Raji (cell line): ENCODE results near the gene NRXN2.

Experiments
- POLR2A ChIP-seq: IDR thresholded peaks from 2 replicates; pipeline ENCODE4 v1.6.1; 2011; ENCODE audit warnings: low read depth, low read length, control low read depth; ENCODE audit not compliant: insufficient read depth

The NRXN2 gene

GRCh38 chr11:64722141-64723065, 594 bp downstream of the NRXN2 start:
- TF ChIP-seq POLR2A, result no peak

DNA sequence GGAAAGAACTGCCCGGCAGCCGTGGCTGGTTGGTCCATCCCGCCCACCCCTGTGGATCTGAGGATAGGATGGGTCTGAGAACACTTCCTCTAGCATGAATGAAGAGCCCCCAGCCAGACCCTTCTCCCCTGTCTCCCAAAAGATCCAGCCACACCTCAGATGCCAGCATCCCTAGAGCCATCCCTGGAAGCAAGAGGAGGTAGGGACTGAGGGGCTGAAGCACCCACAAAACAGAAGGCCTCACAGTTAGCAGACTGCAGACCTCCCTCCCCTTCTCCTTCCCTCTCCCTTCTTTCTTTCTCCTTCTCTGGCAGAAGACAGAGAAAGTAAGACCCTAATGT, 1.7 kb downstream of the NRXN2 start:
- TF ChIP-seq POLR2A, result no peak

DNA sequence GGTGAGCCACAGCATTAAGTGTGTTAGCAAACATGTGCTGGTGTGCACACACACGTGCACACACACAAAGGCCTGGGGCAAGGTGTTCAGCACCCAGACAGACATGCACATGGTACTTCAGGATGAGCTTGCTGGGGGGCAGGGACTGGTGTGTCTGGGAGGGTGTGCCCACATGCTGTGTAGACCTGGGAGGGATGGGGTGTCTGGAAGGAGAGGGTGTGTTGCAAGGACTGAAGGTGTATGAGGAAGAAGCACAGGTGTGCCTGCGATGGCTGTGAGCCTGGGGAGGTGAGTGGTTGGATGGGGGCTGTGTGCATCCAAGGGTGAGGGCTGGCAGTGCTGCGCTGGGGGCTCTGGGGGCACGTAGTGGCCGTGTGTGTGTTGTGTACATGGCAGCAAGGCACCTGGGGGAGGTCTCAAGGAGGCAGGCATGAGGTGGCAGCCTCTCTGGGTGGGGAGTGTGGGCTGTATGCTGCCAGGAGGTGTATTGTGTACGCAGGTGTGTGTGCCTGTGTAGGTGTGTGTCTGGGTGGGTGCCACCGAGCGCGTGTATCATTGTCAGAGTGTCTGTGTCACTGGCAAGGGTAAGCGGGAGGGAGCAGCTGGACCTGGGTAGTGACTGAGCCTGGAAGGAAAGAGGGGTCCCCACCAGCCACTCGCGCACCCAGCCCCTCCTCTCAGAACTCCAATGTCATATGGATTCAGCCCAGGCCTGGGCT, 2.2 kb downstream of the NRXN2 start:
- no peak for TF ChIP-seq POLR2A

DNA sequence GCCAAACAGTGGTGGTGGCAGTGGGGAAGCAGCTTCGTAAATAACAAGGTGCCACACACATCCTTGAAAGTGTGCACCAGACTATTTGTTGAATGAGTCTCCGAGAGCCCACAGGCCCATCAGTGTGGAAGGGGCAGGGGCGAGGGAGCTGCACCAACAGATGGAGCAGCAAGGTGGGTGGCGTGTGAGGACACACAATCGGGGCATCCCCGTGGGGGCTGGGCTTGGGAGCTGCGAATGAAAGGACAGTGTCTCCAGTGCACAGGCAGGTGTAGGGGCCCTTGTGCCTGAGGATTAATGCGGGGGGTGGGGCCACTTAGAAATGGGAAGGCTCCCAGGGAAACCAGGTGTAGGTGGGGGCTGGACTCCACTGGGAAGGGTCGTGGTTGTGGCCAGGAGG, 2.8 kb downstream of the NRXN2 start:
- no peak for TF ChIP-seq POLR2A

GRCh38 chr11:64719406-64719805, 3.6 kb downstream of the NRXN2 start:
- TF ChIP-seq POLR2A, result no peak

DNA sequence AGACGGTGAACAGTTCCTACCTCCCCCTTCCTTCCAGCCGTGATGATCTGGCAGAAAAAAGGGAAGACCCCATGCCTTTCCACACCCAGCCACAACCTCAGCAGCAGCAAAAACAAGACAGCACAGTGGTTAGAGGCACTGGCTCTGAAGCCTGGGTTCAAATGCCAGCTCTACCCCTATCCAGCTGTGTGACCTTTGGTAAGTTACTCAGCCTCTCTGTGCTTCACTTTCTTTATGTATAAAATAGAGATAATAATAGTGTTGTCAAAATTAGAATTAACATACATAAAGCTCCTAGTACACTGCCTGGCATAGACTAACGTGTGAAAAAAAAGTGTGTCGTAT, 4.2 kb downstream of the NRXN2 start:
- no peak for TF ChIP-seq POLR2A

DNA sequence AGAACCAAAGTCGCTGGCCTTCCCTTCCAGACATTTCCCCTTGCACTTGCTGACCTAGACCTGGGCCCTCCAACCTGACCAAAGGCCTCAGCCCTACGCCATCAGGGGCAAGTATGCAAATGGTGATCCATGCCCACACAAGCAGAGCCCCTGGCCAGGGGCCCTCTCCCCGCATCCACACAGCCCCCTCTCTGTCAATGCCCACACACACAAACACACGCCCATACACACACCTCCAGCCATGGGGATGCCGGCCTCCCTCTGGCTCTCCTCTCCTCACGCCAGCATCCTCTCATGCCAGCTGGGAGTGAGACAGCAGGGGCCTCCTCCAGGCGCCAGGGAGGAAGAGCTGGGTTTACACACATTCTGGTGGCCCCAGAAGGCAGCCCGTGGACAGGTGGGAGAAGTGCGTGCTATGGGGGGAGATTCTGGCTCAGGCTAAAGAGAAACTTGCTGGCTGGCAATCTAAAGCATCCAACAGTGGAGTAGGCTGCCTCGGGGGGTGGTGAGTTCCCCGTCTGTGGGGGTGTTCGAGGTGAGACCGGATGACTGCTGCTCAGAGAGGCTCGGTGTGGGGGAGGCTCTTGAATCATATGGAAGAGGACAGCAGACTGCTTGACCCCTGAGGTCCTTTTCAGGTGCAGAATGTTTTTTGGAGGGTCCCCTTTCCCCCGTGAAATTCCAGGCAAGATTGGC, 4.8 kb downstream of the NRXN2 start:
- no peak for TF ChIP-seq POLR2A

- TF ChIP-seq POLR2A, result no peak
Measured at GRCh38 chr11:64717268-64717578, 5.8 kb downstream of the NRXN2 start.

DNA sequence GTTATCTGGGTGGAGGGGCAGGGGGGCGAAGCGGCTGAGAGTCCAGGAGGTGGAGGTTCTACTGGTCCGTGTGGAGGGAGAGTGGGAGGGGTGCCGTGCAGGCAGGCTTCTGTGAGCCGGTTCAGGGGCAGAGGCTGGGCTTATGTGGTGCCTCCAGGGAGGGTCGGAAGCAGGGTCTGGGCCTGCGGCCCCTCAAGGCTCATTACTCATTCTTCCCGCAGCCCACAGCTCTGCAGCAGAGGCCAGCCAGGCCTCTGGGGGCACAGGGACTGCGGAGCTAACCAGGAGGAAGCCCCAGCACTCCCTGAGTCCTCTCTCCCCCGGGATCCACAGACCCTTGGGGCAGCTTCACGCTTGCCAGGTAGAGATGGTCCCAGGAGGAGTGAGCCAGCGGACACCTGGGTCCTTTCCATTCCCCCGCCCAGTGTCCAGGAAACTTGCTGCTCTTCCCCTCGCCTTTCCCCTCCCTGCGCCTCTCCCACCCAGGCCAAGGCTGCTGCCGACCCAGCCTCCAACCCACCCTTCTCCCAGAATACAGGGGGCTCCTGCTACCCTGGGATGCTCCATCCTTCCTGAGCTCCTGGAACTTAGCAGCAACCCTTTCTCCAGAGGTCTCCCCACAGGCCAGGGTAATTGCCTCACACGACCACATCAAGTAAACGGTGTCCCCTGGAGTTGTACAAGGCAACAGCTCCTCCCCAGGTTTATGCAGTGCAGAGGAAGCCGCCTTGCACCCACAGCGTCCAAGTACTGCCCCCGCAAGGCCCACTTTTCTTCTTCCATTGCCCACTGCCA, 6.3 kb downstream of the NRXN2 start:
- no peak for TF ChIP-seq POLR2A

- no peak for TF ChIP-seq POLR2A
Measured at GRCh38 chr11:64715756-64716472, 7.1 kb downstream of the NRXN2 start.

DNA sequence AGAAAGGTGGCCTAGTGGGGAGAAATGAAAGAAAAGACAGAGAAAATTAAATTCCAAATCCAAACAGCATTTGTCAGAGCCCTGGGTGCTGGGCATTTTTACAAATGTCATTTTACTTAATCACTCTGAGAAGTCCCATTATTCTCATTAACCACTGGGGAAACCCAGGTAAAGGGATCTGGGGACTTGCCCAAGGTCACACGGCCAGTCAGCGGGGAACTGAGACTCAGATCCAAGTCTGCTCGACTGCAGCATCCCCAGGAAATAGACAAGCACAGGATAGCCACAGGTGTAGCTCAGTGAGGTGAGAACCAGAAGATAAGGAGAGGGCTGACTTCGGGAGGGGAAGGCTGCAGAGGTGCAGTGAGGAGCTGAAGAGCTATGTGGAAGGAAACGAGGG, 7.9 kb downstream of the NRXN2 start:
- no peak for TF ChIP-seq POLR2A

GRCh38 chr11:64714666-64715065, 8.3 kb downstream of the NRXN2 start:
- TF ChIP-seq POLR2A, result no peak

- no peak for TF ChIP-seq POLR2A
Measured at GRCh38 chr11:64713781-64714363, 9.1 kb downstream of the NRXN2 start.

DNA sequence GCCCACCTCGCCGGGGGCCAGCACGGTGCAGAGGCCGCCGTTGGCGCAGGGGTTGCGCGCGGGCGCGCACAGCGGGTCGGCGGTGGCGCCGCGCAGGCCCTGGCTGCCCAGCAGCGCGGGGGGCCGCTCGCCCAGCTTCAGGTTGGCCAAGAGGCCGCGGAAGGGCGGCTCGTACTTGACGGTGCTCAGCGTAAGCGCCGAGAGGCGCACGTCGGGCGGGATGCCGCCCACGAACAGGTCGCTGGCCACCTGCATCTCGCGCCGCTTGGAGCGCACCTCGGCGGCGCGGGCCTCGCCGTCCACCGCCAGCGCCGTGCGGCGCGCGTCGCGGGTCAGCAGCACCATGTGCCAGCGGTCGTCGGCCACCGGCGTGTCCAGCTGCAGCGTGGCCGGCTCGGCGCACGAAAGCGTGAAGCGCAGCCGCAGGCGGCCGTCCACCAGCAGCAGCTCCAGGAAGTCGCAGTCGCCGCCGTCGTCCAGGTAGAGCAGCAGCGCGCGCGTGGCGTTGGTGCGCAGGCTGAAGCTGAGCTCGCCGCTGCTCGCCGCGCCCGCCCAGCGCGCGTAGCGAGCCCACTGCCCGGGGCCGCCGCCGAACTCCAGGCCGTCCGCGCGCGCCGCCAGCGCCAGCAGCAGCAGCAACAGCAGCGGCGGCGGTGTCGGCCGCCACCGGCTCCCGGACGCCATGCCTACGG, 9.8 kb downstream of the NRXN2 start:
- TF ChIP-seq POLR2A, result no peak
